ENCODE measurements around the gene CTSS.

CTSS gene

GRCh38 chr1:150753416-150753815 lies 12.2 kb downstream of the CTSS start:
- CTCF ChIA-PET = interaction anchor here (1.1 kb wide), 1 partner anchor 34 kb away, joined by 3 read pairs; no protein-coding TSS in a partner anchor

GRCh38 chr1:150751443-150751842 lies 14.1 kb downstream of the CTSS start:
- no peaks in the 10 kb centered on the region for H3K9me3 ChIP-seq (ENCODE audit: control insufficient read depth, insufficient read depth, low read depth, low read length)
- POLR2A ChIA-PET = no interaction called here
- H3K4me3 ChIP-seq (ENCODE audit: low read depth, low read length) = no peak overlapping the region
- H3K36me3 ChIP-seq (ENCODE audit: control insufficient read depth in 2 of 2, insufficient read depth in 1 of 2, low read length in 2 of 2) = no peaks in the 10 kb centered on the region
- H3K27ac ChIP-seq (ENCODE audit: extremely low read depth, low read depth, low read length) = no peak overlapping the region
- CTCF ChIA-PET = interaction anchor here (1.0 kb wide), 1 partner anchor 14 kb away, joined by 3 read pairs; the partner anchor contains the start of gene CTSS
- TF ChIP-seq ZNF133 (tag by site-specific recombination; IDR thresholded peaks at IDR 0.05) (no peak), ZNF324 (tag by site-specific recombination; IDR thresholded peaks at IDR 0.05) (no peak), ZNF677 (tag by site-specific recombination; IDR thresholded peaks at IDR 0.05) (no peak), ZNF529 (tag by site-specific recombination; IDR thresholded peaks at IDR 0.05; ENCODE audit: insufficient replicate concordance) (no peak), GLI4 (tag by site-specific recombination; IDR thresholded peaks at IDR 0.05) (no peak), YY1 (tag by site-specific recombination; IDR thresholded peaks at IDR 0.05) (no peak), IKZF3 (tag by site-specific recombination; IDR thresholded peaks at IDR 0.05) (no peak), ZNF266 (tag by site-specific recombination; IDR thresholded peaks at IDR 0.05; ENCODE audit: low read depth) (no peak), ZSCAN5A (tag by site-specific recombination; IDR thresholded peaks at IDR 0.05) (no peak), ZFP37 (tag by site-specific recombination; IDR thresholded peaks at IDR 0.05) (no peak), ZNF416 (tag by site-specific recombination; IDR thresholded peaks at IDR 0.05) (no peak), SP3 (tag by site-specific recombination; IDR thresholded peaks at IDR 0.05) (no peak), ZNF623 (tag by site-specific recombination; IDR thresholded peaks at IDR 0.05) (no peak)
- peaks cover 5% of the 10 kb centered on the region; the same call in 1 of the 2 replicates for H3K4me1 ChIP-seq (ENCODE audit: control insufficient read depth, insufficient read depth, low read length)

More at GRCh38 chr1:150753416-150753815, 12.2 kb downstream of the CTSS start:
- no peak overlapping the region for H3K27ac ChIP-seq (ENCODE audit: extremely low read depth, low read depth, low read length)
- H3K4me3 ChIP-seq (ENCODE audit: low read depth, low read length) = no peak overlapping the region
- H3K9me3 ChIP-seq (ENCODE audit: control insufficient read depth, insufficient read depth, low read depth, low read length) = no peaks in the 10 kb centered on the region
- H3K4me1 ChIP-seq (ENCODE audit: control insufficient read depth, insufficient read depth, low read length) = peaks cover 5% of the 10 kb centered on the region; the same call in 1 of the 2 replicates
- H3K36me3 ChIP-seq (ENCODE audit: control insufficient read depth in 2 of 2, insufficient read depth in 1 of 2, low read length in 2 of 2) = no peaks in the 10 kb centered on the region
- POLR2A ChIA-PET = no interaction called here
- TF ChIP-seq EGR2 (tag by site-specific recombination; IDR thresholded peaks at IDR 0.05; ENCODE audit: low read depth) = peak; percentile 98
- TF ChIP-seq ZNF19 (tag by site-specific recombination; IDR thresholded peaks at IDR 0.05; ENCODE audit: low read depth) = no peak
- TF ChIP-seq SP2 (tag by site-specific recombination; IDR thresholded peaks at IDR 0.05) = no peak
- TF ChIP-seq ZIC2 (tag by site-specific recombination; IDR thresholded peaks at IDR 0.05) = no peak
- TF ChIP-seq ZNF530 (tag by site-specific recombination; IDR thresholded peaks at IDR 0.05; ENCODE audit: low read depth) = no peak
- TF ChIP-seq ZNF510 (tag by site-specific recombination; IDR thresholded peaks at IDR 0.05; ENCODE audit: insufficient replicate concordance) = no peak
- no peak for TF ChIP-seq ZNF391 (tag by site-specific recombination; IDR thresholded peaks at IDR 0.05; ENCODE audit: borderline replicate concordance, low read depth)
- peak; percentile 97 for TF ChIP-seq ZFHX2 (tag by site-specific recombination; conservative IDR thresholded peaks at IDR 0.05)
- TF ChIP-seq ZSCAN18 (tag by site-specific recombination; IDR thresholded peaks at IDR 0.05) = no peak
- TF ChIP-seq ZNF518A (tag by site-specific recombination; conservative IDR thresholded peaks at IDR 0.05; ENCODE audit: low read depth) = no peak

Measured in HEK293 (cell line).